GM19240 (cell line): ENCODE results near the gene AK5.

Source experiments
- DNase-seq: peaks from one replicate; pipeline ENCODE4 v3.0.0; 2011; ENCODE audit warnings: low spot score; ENCODE audit not compliant: insufficient read length

The AK5 gene

DNA sequence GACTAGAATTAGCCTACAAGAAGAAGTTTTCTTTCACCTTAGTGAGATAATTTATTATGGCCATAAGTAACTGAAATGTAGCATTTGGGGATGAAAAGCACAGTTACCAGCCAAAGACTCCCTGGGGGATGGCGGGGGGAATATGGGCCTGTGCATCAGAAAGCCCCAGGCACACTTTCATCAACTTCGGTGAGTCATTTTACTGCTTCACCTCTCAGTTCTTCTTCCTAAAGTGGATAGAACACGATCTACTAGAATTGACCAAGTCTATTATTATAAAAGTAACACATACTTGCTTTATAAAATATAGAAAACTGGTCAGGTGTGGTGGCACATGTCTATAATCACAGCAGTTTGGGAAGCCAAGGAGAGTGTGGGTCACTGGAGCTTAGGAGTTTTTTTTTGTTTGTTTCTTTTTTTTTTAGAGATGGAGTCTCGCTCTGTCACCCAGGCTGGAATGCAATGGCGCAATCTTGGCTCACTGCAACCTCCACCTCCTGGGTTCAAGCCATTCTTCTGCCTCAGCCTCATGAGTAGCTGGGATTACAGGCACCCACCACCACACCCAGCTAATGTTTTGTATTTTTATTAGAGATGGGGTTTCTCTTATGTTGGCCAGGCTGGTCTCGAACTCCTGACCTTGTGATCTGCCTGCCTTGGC lies 258.8 kb downstream of the AK5 start:
- DNase-seq: no peak

DNA sequence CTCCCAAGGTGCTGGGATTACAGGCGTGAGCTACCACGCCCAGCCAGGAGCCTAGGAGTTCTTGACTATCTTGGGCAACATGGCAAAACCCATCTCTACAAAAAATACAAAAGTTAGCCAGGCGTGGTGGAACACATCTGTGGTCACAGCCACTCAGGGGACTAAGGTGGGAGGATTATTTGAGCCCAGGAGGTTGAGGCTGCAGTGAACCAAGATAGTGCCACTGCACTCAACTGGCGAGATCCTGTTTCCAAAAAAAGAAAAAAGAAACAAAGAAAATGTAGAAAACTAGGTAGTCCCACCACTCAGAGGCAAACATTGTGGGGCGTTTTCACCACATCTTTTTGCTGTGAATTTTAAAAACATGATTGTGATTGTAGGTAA lies 259.3 kb downstream of the AK5 start:
- DNase-seq: no peak

DNA sequence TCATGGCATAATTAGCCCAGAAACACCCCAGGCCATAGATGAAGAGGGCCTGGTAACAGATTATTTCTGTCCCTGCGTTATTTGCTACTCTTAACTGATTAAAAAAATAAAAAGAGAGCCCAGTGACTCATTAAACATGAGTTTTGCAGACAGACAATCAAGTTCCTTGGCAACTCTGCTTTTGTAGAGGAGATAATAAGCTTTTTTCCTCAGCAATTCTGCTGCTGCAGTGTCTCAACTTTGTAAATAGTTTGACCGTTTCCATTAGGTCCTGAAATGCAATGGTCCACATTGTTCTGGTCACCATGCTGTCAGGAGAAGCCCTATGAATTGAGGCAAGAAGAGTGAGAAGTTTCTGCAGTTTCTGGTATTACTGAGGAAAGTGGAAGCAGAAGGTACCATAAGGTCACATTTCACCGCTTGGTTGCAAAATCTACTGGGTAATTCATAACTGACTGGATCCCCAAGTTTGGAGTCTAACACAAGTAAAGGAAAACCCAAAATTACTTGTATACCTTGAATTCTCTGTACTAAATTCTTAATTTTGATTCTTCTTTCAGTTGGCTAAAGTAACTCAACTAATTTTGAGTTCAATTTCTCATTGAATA lies 261.1 kb downstream of the AK5 start:
- DNase-seq: no peak

DNA sequence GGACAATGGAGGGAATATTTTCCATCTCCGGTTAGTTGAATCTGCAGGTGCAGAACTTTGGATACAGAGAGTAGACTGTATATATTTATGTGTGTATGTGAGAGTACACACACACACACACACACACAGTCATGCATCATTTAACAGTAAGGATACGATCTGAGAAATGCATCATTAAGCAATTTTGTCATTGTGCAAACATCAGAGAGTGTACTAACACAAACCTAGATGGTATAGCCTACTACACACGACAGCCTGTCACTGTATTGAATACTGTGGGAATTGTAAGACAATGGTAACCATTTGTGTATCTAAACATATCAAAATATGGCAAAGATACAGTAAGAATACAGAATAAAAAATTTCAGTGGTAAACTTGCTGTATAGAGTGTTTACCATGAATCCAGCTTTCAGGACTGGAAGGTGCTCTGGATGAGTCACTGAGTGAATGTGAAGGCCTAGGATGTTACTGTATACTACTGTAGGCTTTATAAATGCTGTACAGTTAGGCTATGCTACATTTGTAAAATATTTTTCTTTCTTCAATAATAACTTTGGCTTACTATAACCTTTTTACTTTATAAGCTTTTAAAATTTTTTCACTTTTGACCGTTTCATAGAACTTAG lies 262.1 kb downstream of the AK5 start:
- no peak for DNase-seq

DNA sequence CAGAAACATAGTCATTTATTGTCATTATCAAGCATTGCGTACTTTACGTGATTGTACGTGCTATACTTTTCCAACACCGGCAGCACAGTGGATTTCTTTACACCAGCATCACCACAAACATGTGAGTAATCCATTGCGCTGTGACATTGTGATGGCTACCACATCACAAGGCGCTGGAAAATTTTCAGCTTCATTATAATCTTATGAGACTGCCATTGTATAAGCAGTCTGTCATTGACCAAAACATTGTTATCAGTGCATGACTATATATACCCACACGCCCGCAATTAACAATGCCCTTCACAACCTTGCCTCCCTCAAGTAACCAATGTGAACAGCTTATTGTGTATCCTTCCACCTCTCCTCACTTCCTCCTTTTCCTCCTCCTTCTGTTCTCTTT lies 263.0 kb downstream of the AK5 start:
- DNase-seq: no peak

DNA sequence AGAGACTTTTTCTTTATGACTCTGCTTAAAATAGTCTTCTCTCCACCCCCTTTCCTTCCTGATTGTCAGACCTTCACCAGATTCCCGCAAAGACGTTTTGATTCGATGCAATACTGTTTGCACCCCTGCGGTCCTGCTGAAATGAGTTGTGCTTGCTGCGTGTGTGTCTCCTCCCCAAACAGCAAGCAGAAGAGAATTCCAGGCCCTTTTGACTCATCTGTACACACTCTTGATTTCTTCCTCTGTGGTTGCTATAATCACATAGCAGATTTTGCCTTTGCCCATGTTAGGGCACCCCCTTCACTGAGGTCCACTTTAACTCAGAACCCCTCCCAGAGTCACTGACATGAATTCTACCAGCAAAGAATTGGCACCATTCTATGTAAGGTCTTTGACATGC lies 264.2 kb downstream of the AK5 start:
- DNase-seq: no peak

DNA sequence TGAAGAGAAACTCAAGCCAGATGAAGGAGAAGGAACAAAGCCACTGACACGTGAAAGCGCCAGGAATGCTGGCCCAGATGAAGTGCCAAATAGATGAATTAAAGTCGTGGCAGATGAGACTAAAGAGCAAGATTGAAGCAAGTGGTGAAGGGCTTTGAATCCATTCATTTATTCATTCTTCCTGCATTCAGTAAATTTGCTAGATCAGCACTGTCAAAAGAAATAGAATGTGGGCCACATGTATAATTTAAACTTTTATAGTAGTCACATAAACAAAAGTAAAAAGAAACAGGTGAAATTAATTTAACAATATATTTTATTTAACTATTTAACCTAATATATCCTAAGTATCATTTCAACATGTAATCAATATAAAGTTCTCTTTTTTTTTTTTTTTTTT lies 265.1 kb downstream of the AK5 start:
- DNase-seq: no peak

DNA sequence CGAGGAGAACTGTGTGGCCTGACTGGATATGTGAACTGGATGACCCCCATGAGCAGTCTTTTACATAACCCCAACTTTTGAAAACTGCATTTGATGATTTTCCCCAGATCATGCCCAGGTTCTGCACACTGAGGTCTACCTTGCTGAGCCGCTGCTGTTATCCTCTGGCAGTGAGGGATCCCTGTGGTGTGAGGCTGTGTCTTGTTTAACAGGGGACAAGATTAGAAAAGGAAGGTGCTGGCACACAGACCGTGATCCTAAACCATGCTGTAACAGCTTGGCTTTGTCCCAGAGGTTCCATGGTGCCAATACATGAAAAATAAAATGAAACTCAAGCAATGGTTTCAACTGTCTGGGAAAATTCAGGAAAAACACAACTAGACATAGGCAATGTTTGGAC lies 266.5 kb downstream of the AK5 start:
- no peak for DNase-seq

DNA sequence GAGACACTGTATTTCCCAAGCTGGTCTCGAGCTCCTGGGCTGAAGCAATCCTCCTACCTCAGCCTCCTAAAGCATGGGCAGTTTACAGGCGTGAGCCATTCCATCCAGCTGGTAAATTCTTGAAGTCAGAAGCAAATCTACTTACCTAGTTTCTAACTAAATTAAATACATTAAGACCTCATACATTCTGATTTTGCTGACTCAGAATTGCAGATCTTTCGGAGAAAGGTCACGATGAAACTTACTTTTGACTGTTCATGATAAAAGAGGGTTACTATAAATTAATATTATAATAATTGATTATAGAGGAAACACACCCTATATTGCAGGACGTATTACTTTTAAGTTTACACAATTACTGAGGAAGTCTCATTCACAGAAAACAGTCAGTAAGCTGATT lies 268.3 kb downstream of the AK5 start:
- no peak for DNase-seq

DNA sequence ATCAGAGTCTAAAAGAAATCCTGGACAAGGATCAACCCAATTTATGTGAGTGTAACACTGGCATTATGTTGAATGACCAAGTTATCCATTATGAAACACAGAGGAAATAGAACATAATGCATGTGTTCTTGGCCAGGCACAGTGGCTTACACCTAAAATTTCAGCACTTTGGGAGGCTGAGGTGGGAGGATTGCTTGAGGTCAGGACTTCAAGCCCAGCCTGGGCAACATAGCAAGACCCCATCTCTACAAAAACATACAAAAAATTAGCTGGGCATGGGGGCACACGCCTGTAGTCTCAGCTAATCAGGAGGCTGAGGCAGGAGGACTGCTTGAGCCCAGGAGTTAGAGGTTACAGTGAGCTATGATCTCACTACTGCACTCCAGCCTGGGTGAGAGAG lies 270.8 kb downstream of the AK5 start:
- no peak for DNase-seq

DNA sequence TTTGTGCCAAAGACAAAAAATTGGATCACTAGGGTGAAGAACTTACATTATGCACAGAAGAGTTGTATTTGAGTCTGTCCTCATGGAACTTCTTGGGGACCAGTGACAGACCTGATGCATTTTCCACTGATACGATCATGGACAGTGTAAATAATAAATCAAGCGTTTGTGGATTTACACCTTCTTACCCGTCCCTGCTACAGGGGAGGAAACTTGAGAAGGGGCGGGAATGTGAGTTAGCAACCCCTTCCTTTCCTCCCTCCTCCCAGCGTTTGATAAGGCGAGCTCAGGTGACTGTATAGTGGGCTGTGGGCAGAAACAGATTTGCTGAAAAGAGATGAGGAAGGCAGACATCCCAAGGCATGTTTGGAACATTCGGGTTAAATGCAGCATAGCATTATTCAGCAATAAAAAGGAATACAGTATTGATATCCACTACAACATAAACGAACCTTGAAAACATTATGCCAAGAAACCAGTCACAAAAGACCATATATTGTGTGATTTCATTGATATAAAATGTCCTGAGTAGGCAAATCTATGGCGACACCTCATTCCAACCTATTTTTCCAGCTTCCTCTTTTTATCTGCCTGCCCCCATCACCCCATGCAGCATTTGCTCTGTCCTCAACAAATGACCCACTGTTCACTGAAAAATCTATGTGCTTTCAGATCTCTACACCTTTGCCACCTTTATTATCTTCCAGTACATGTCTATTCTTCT lies 271.9 kb downstream of the AK5 start:
- no peak for DNase-seq

DNA sequence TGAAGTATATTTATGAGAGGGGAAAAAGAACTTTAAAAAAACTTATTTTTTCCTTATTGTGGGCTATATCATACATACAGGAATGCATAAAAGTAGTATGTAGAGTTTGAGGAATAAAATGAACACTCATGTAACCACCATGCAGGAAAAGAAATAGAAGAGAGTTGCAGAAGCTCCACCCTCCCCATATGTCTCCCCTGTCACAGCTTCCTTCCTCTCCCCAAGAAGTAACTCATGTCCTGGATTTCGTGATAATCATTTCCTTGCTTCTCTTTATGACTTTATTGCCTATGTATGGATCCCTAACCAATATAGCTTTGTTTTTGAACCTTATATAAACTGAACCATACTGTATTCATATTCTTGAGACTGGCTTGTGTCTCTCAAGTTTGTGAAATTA lies 274.2 kb downstream of the AK5 start:
- no peak for DNase-seq

DNA sequence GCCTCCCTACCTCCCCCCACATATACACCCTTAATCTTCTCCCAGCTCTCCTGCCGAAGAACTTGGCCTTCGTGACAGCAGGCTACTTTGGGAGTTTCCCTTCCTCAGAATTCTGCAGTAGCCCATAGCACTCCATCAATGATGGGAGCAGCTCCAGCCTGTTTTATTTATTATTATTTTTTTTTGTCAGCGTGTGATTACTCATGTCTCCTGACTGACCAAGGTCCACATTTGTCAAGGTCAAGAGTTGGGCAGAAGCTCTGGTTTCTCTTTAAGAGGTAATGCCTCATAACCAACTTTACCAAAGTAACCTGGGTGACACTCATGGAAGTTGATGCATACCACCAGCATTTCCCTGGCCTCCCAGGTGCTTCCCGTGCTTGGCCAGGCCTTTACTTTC lies 275.2 kb downstream of the AK5 start:
- no peak for DNase-seq

DNA sequence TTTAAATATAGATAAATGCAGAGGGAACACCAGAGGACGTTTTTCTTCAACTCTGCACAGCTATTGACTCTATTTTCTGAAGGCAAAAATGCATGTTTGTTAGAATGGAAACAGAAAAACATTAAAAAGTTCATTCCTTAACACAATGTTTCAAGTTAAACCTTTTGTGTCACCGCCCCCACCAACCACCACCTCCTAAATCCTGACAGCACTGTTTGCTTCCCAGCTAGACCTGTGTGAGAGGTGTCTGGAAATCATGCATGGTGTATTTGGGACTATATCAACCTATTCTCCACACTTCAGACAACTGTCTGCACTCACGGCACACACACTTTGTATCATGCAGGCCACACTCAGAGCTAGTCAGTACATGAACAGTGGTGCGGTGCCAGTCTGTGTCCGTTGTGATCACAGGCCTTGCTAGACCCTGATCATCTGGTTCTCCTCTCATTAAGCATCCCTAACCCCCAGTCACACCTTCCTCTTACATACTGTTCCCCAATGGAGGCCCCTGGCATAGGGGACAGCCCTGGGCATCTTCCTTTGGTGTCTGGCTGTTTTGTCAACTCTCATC lies 276.9 kb downstream of the AK5 start:
- DNase-seq: no peak

DNA sequence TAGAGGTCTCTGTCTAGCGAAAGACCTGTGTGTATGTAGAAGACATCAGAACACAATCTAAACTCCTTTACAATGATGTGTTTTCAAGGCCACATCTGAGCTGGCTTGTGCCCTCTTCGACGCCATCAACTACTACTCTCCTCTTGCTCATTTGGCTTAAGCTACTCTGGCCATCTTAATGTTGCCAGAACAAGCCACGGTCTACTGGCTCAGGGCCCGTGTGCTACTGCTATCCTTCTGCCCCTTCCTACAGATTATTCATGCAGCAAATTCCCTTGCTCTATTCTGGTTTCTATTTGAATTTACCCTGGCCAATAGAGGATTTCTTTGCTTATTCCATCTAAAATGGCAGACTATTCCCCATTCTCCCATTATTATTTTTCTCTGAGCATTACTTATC lies 278.9 kb downstream of the AK5 start:
- no peak for DNase-seq

DNA sequence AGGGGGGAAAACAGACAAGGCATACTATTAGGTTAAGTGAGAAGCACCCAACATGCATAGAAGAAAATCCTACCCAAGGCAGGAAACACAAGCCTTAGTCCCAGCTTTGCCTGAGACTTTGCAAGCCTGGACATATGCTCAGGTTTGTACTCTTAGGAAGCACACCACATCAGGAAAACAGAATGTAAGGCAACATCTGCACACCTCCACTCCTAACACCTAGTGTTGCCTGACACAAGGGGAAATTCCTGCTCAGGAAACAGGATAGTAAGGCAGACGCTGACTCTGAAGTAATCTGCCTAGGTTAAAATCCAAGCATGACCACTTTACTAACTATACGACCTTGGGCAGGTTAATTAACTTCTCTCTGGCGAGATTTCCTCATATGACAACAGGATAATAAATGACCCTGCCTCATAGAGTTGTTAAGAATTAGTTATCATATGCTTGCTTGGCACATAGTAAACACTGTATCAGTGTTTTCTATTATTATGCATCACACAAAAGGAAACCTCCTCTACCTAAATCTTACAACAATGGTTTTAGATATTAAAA lies 280.9 kb downstream of the AK5 start:
- DNase-seq: no peak

DNA sequence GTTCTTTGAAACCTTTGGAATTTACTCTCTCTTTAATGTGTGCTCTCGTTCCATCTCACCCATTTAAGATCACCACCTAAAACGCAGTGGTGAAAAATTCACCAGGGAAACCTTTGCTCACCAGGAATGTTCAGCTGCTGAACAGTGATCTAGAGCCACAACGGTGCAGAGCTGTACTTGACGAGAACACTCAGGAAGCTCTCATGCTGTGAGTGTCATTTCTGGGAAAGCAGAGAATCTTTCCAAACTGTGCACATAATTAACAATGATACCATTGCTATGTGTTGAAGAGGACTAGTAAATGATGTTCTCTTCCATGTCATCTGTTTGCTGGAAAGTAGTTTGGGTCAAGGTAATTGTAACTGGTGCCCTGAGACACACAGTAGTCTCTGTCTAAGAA lies 283.5 kb downstream of the AK5 start:
- no peak for DNase-seq

DNA sequence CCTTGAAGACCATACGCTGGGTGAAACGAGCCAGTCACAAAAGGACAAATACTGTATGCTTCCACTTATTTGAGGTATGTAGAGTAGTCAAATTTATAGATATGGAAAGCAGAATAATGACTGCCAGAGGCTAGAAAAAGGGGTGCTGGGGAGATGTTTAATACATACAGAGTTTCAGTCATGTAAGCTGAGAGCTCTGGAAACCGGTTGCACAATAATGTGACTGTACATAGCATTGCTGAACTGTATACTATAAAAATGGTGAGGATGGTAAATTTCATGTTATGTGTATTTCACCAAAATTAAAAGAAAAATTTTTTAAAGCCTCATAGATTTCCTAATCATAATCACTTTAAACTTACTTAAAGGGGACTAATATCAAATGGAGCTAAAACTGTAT lies 289.8 kb downstream of the AK5 start:
- DNase-seq: no peak

DNA sequence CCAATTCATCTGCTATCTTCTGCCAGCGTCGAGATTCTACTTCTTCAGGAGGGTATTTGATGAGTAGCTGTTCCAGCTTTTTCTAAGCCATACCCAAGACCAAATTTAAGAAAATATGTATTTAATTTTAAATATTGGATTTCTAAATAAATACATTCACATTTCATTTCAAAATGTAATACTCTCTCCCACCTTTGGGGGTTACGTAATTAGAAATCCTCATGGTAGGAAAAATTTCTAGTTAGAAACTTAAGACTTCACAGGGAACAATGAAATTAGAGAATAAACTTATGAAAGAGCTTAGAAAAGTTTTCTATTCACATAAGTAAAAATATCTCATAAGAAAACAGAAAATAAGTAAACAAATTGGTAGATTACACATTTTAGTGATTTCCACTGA lies 297.7 kb downstream of the AK5 start:
- DNase-seq: no peak

DNA sequence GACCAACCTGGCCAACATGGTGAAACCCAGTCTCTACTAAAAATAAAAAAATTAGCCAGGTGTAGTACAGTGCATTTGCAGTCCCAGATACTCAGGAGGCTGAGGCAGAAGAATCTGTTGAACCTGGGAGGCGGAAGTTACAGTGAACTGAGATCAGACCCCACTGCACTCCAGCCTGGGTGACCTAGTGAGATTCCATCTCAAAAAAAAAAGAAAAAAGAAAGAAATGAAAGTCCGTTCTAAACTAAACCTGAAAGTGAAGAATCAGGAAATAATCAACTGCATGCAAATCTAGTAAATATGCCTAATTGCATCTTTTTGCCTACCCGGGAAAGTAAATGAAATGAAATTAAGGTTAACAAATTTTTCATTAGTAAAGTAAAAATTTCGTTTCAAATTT lies 301.1 kb downstream of the AK5 start:
- DNase-seq: no peak

DNA sequence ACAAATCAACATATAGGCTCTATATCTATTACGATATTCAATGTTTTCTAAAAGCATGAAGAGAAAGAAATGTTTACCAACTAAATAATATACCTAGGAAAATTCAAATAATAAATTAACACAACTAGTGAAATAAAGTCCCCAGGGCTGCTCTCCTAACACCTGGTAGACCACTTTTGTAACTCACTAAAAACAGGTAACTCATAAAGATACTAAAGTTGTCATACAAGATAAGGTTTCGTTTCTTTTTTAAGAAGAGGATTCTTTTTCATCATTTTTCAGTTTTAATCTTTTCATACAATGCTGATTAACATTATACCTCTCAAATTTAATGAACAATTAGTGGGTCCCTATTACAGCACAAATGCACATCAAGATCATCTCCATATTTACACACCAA lies 301.7 kb downstream of the AK5 start:
- no peak for DNase-seq

DNA sequence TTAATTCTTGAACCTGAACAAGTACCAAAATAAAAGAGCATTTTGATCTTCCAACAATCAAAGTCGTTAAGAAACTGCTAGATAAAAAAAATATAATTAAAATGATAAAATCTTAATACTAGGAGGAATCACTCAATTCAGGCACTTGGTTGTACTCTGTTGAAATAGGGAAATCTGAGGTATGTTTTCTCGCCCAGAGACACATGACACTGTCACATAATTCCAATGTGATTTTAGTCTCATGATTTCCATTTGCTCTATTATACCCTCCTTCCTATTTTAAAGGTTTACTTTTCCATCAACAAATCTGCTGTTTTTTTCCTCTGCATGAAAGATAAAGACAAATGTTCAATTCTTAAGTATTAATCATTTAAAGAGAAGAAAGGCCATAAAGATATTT lies 303.1 kb downstream of the AK5 start:
- no peak for DNase-seq
